ENCODE results near the gene ABHD17C.

The ABHD17C gene

GRCh38 chr15:80789796-80790195 lies 94.7 kb downstream of the ABHD17C start:
- no peak for DNase-seq

GRCh38 chr15:80790236-80790635 lies 95.1 kb downstream of the ABHD17C start:
- DNase-seq = no peak

- no peak for DNase-seq
These were observed 95.9 kb downstream of the ABHD17C start for GRCh38 chr15:80791004-80791403.

- no peak for DNase-seq
These were observed 101.3 kb downstream of the ABHD17C start for GRCh38 chr15:80796407-80796806.

- DNase-seq = no peak
These were observed 103.8 kb downstream of the ABHD17C start for GRCh38 chr15:80798911-80799310.

- no peak for DNase-seq
These were observed 105.0 kb downstream of the ABHD17C start for GRCh38 chr15:80800067-80800466.

- DNase-seq = no peak
These were observed 107.0 kb downstream of the ABHD17C start for GRCh38 chr15:80801891-80802680.

GRCh38 chr15:80803580-80804525 lies 108.7 kb downstream of the ABHD17C start:
- DNase-seq = no peak

- DNase-seq = no peak
These were observed 109.9 kb downstream of the ABHD17C start for GRCh38 chr15:80804970-80805495.

All from effector CD8-positive, alpha-beta T cell (primary cell).